ENCODE data around the gene UPF2. TPM values are rescaled to one million over a fixed set of nuclear protein-coding genes. Genes with fewer than 3 reads are reported as not detected.

UPF2 gene
- total RNA-seq, 3 donors from 2014 or later: 20.6 to 36.8 (median 22.3) TPM

GRCh38 chr10:11870461-11870780 lies 172.2 kb downstream of the UPF2 start:
- Histone ChIP-seq H3K4me1 (ENCODE audit: low read depth) (peaks cover 11% of the 10 kb centered on the region), H3K36me3 (ENCODE audit: low read depth) (no peaks in the 10 kb centered on the region), H3K9me3 (no peaks in the 10 kb centered on the region), H3K4me3 (no peak overlapping the region)
- DNase-seq (no peak), ATAC-seq (no peak)
- no peak for TF ChIP-seq CTCF (IDR thresholded peaks at IDR 0.05)
- intact Hi-C loops (cut with DNase I, micrococcal nuclease): no loop called here

Other genes with a start within 250 kb of the UPF2 start
- gene PROSER2, start 219.5 kb downstream of the UPF2 start, total RNA-seq: 10 to 100 TPM in 1 of 3 donors, 1 to 10 TPM in 2; 3.9 to 10.4 (median 6.2) TPM
- 10 to 100 TPM; 23.8 to 33.5 (median 27.6) TPM for gene DHTKD1, start 26.1 kb upstream of the UPF2 start, total RNA-seq
- 1 to 10 TPM; 4.9 to 6.5 (median 5.0) TPM for gene SEC61A2, start 86.9 kb upstream of the UPF2 start, total RNA-seq
- gene NUDT5, start 153.1 kb upstream of the UPF2 start, total RNA-seq: 10 to 100 TPM; 32.0 to 44.7 (median 32.8) TPM
- gene CDC123, start 153.4 kb upstream of the UPF2 start, total RNA-seq: 10 to 100 TPM; 40.5 to 66.1 (median 48.4) TPM

Measured in mucosa of descending colon (tissue), 3 donors.